ENCODE measurements around the gene FBXL16. TPM values are rescaled to one million over a fixed set of nuclear protein-coding genes. Genes with fewer than 3 reads are reported as not detected.
A peak's percentile ranks its signal among the peaks of the same experiment; 100 is the strongest.

The FBXL16 gene
- total and polyA plus RNA-seq, 2 of the 13 experiments (the other 11 are each of a cell fraction or from before 2014, with no cell fraction given), result 0.22 to 2.0 TPM

GRCh38 chr16:679814-680624 is 25.6 kb downstream of the FBXL16 start, which contains the start of gene STUB1 (continued):
- no peak for TF ChIP-seq STAT6 (CRISPR knock-in tag; IDR thresholded peaks at IDR 0.05; ENCODE audit: borderline replicate concordance)
- no peak for TF ChIP-seq RELA (CRISPR knock-in tag; IDR thresholded peaks at IDR 0.05)
- TF ChIP-seq ARID2 (CRISPR knock-in tag; IDR thresholded peaks at IDR 0.05; ENCODE audit: borderline replicate concordance), result no peak
- peak; percentile 64 for TF ChIP-seq PHF8 (CRISPR knock-in tag; IDR thresholded peaks at IDR 0.05)
- no peak for TF ChIP-seq ZNF530 (CRISPR knock-in tag; IDR thresholded peaks at IDR 0.05; ENCODE audit: low read depth)
- TF ChIP-seq ZNF691 (CRISPR knock-in tag; IDR thresholded peaks at IDR 0.05; ENCODE audit: borderline replicate concordance, low read depth), result no peak
- peak; percentile 0; the same call in 1 of the 2 replicates for TF ChIP-seq SALL2 (CRISPR knock-in tag; IDR thresholded peaks at IDR 0.05)
- TF ChIP-seq AKAP8 (CRISPR knock-in tag; IDR thresholded peaks at IDR 0.05), result no peak
- no peak for TF ChIP-seq PHF5A (CRISPR knock-in tag; IDR thresholded peaks at IDR 0.05; ENCODE audit: low read depth, unreplicated experiment)
- no peak for TF ChIP-seq FOXO4 (CRISPR knock-in tag; conservative IDR thresholded peaks at IDR 0.05)
- TF ChIP-seq MLX (CRISPR knock-in tag; IDR thresholded peaks at IDR 0.05), result no peak
- TF ChIP-seq TBL1XR1 (IDR thresholded peaks at IDR 0.05; ENCODE audit: borderline replicate concordance, low read length, partially characterized antibody), result no peak
- peak; percentile 76; the same call in 1 of the 2 replicates for TF ChIP-seq SP4 (CRISPR knock-in tag; IDR thresholded peaks at IDR 0.05)
- TF ChIP-seq ZNF580 (CRISPR knock-in tag; IDR thresholded peaks at IDR 0.05; ENCODE audit: borderline replicate concordance, low read depth), result no peak
- TF ChIP-seq ZNF280D (CRISPR knock-in tag; IDR thresholded peaks at IDR 0.05), result no peak
- no peak for TF ChIP-seq KDM3A (CRISPR knock-in tag; IDR thresholded peaks at IDR 0.05; ENCODE audit: low read depth)
- no peak for TF ChIP-seq GATAD2A (CRISPR knock-in tag; IDR thresholded peaks at IDR 0.05)
- TF ChIP-seq MLLT10 (CRISPR knock-in tag; IDR thresholded peaks at IDR 0.05), result no peak
